ENCODE data around the gene COQ8A.

Gene COQ8A

DNA sequence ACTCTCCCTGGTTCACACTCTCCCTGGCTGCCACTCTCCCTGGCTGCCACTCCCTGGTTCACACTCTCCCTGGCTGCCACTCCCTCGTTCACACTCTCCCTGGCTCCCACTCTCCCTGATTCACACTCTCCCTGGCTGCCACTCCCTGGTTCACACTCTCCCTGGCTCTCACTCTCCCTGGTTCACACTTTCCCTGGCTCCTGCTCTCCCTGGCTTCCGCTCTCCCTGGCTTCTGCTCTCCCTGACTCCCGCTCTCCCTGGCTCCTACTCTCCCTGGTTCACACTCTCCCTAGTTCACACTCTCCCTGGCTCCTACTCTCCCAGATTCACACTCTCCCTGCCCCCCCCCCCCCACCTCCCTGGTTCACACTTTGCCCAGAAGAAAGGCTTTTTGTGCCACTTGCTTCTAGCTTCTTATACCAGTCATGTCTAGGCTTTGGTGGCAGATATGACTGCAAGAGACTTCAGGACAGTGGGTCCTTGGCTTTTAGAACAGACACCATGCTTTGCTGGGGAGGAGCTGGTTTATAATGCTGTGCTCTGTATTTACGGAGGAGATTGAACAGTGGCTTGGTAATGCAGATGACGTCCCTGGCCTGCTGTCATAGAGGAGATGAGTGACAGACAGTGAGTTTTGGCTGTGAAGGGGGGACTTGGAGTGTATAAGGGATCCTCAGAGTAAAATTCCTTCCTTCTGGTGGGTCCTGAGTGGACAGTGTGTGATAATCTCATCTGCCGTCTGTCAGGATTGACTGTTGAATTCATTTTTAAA is 17.0 kb downstream of the COQ8A start:
- H3K9ac ChIP-seq (ENCODE audit: low read length), result no peak overlapping the region

DNA sequence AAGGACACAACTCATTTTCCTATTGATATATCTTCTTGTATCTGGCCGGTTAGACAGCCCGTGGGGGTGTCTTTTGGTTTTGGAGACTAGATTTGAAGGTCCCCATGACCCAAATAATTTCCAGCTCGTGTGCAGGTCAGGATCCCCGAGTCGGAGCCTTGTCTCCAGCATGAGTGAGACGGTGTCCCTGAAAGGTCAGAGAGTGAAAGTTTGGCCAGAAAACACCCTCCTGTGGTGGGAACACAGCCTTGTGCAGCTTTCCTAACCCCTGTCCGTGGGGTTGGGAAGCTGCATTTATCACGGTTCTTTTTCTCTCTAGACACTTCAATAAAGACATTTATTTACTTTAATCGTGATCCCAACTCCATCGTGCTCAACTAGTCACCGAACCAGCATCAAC is 17.6 kb downstream of the COQ8A start:
- Histone ChIP-seq H3K4me3 (ENCODE audit: low read length) (no peak overlapping the region), H3K27ac (ENCODE audit: low read depth, low read length) (no peak overlapping the region), H3K9ac (ENCODE audit: low read length) (no peak overlapping the region), H3K4me1 (ENCODE audit: control insufficient read depth, insufficient read depth, low read length) (no peaks in the 10 kb centered on the region), H3K27me3 (ENCODE audit: control insufficient read depth, insufficient read depth, low read length) (no peaks in the 10 kb centered on the region), H3K36me3 (ENCODE audit: control insufficient read depth, insufficient read depth, low read length) (peaks cover 5% of the 10 kb centered on the region)

More for the DNA sequence above, 17.0 kb downstream of the COQ8A start:
- Histone ChIP-seq H3K4me3 (ENCODE audit: low read length) (no peak overlapping the region), H3K4me1 (ENCODE audit: control insufficient read depth, insufficient read depth, low read length) (no peaks in the 10 kb centered on the region), H3K27me3 (ENCODE audit: control insufficient read depth, insufficient read depth, low read length) (no peaks in the 10 kb centered on the region), H3K27ac (ENCODE audit: low read depth, low read length) (no peak overlapping the region), H3K36me3 (ENCODE audit: control insufficient read depth, insufficient read depth, low read length) (peaks cover 5% of the 10 kb centered on the region)

DNA sequence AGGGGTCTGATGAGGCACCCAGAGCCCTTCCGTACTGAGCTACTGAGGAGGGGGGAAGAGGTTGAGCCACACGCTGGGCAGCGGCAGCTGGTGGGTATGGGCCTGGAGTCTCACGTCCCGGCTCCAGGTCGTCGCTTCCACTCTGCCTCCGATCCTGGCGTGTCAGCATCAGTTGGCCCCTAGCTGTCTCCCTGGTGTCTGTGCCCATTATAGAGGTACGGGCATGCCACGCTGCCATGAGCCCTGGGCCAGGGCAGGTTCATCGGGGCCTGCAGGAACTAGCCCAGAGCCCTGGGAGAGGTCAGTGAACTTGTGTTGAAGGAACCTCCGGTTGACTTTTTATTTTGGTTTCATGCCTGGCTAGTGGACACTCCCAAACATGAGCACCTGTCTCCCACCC is 18.2 kb downstream of the COQ8A start:
- peaks cover 5% of the 10 kb centered on the region for H3K36me3 ChIP-seq (ENCODE audit: control insufficient read depth, insufficient read depth, low read length)
- no peak overlapping the region for H3K4me3 ChIP-seq (ENCODE audit: low read length)
- H3K9ac ChIP-seq (ENCODE audit: low read length), result no peak overlapping the region
- no peaks in the 10 kb centered on the region for H3K4me1 ChIP-seq (ENCODE audit: control insufficient read depth, insufficient read depth, low read length)
- H3K27ac ChIP-seq (ENCODE audit: low read depth, low read length), result no peak overlapping the region
- no peaks in the 10 kb centered on the region for H3K27me3 ChIP-seq (ENCODE audit: control insufficient read depth, insufficient read depth, low read length)

DNA sequence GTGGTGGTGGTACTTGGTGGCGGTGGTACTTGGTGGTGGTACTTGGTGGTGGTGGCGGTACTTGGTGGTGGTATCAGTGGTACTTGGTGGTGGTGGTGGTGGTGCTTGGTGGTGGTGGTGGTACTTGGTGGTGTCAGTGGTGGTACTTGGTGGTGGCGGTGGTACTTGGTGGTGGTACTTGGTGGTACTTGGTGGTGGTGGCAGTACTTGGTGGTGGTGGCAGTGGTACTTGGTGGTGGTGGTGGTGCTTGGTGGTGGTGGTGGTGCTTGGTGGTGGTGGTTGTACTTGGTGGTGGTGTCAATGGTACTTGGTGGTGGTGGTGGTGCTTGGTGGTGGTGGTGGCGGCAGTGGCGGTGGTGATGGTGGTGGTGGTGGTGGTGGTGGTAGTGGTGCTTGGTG is 20.2 kb downstream of the COQ8A start:
- Histone ChIP-seq H3K9ac (ENCODE audit: low read length) (no peak overlapping the region), H3K36me3 (ENCODE audit: control insufficient read depth, insufficient read depth, low read length) (peaks cover 2% of the 10 kb centered on the region), H3K27me3 (ENCODE audit: control insufficient read depth, insufficient read depth, low read length) (no peaks in the 10 kb centered on the region), H3K4me3 (ENCODE audit: low read length) (no peak overlapping the region), H3K4me1 (ENCODE audit: control insufficient read depth, insufficient read depth, low read length) (no peaks in the 10 kb centered on the region), H3K27ac (ENCODE audit: low read depth, low read length) (no peak overlapping the region)

DNA sequence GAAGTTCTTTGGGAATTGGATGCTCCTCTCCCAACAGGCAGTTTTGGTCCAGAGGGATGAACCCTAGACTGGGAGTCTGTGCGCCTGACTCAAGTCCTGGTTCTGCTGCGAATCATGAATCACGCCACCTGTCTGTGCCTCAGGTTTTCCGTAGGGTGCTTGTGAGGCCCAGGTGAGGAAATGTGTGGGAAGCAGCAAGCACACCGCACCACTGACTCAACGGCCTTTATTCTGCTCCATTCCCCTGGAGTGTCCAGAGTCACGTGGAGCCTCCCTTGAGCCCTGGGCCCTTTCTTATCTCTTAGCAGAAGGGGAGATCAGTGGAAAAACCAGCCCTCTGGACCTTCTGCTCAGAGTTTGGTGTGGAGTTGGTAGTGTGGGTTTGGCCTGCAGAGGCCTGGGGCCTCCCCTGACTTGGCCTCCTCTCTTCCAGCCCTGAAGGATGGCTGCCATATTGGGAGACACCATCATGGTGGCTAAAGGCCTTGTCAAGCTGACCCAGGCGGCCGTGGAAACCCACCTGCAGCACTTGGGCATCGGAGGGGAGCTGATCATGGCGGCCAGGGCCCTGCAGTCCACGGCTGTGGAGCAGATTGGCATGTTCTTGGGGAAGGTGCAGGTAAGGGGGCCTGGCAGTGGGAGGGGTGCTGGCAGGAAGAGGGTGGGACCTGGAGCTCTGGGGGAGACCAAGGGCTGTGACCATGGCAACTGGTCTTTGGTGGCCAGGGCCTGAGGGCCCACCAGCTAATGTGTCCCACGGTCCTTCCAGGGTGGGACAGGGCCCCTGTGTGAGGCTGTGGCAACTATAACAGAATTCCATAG is 21.1 kb downstream of the COQ8A start:
- H3K9ac ChIP-seq (ENCODE audit: low read length), result no peak overlapping the region
- H3K4me3 ChIP-seq (ENCODE audit: low read length), result no peak overlapping the region
- no peaks in the 10 kb centered on the region for H3K27me3 ChIP-seq (ENCODE audit: control insufficient read depth, insufficient read depth, low read length)
- peaks cover 2% of the 10 kb centered on the region for H3K36me3 ChIP-seq (ENCODE audit: control insufficient read depth, insufficient read depth, low read length)
- H3K4me1 ChIP-seq (ENCODE audit: control insufficient read depth, insufficient read depth, low read length), result no peaks in the 10 kb centered on the region
- no peak overlapping the region for H3K27ac ChIP-seq (ENCODE audit: low read depth, low read length)

DNA sequence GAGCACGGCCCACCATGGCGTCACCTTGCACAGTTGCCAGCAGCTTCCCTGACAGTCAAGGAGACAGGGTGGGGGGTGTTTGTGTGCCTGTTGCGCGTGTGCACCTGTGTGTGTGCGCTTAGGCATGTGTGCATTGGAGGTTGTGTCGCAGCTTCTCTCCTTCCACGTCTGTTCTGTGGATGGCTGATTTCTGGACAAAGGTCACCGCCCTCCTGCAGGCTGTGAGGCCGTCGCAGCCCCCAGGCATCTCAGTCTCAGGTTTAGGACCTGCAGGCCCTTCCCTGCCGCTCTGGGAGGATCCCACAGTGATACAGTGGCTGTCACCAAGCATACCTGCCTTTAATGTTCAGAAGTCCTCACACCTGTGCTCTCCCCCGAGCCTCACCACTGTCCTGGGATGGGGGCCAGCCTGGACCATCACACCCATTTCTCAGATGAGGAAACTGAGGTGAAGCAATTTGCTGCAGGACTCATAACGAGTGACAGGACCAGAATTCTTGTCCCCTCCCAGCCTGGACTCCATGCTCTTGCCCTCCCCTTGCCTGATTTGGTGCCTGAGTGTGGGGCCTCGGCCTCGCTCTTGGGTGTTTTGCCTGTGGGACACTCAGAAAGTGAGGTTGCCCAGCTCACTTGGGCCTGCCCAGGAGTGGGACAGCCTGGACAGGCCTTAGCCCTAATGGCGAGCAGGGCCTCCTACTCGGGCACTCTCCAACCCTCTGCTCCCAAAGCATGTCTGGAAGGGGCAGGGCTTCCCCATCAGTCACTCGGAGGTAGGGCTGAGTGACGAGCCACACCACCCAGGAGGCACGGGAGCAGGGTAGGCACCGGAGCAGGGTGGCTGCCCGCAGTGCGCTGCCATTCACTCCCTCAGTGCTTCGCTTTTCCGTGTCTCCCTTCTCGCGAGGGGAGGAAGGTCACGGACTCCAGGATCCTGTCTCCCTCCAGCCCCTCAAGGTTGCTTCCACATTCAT is 22.6 kb downstream of the COQ8A start:
- Histone ChIP-seq H3K9ac (ENCODE audit: low read length) (no peak overlapping the region), H3K27ac (ENCODE audit: low read depth, low read length) (no peak overlapping the region), H3K36me3 (ENCODE audit: control insufficient read depth, insufficient read depth, low read length) (peaks cover 4% of the 10 kb centered on the region), H3K27me3 (ENCODE audit: control insufficient read depth, insufficient read depth, low read length) (no peaks in the 10 kb centered on the region), H3K4me1 (ENCODE audit: control insufficient read depth, insufficient read depth, low read length) (no peaks in the 10 kb centered on the region), H3K4me3 (ENCODE audit: low read length) (no peak overlapping the region)

DNA sequence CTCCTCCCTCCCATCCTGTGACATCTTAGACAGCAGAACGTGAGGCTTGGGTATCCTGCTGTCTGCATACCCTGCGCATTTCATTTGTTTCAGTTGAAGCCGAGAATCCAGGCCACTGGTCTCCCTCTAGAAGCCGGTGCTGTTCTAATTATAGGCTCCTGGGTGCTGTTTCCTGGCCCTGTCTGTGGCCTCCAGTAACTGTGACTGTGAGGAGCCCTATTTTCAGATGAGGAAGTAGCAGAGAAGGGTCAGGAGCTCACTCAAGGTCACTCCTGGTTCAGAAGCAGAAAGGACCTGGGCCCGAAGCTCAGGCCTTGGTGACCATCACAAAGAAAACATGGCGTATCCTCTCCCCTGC is 24.0 kb downstream of the COQ8A start:
- H3K27ac ChIP-seq (ENCODE audit: low read depth, low read length), result no peak overlapping the region
- no peaks in the 10 kb centered on the region for H3K27me3 ChIP-seq (ENCODE audit: control insufficient read depth, insufficient read depth, low read length)
- no peak overlapping the region for H3K9ac ChIP-seq (ENCODE audit: low read length)
- no peak overlapping the region for H3K4me3 ChIP-seq (ENCODE audit: low read length)
- peaks cover 4% of the 10 kb centered on the region for H3K36me3 ChIP-seq (ENCODE audit: control insufficient read depth, insufficient read depth, low read length)
- no peaks in the 10 kb centered on the region for H3K4me1 ChIP-seq (ENCODE audit: control insufficient read depth, insufficient read depth, low read length)

DNA sequence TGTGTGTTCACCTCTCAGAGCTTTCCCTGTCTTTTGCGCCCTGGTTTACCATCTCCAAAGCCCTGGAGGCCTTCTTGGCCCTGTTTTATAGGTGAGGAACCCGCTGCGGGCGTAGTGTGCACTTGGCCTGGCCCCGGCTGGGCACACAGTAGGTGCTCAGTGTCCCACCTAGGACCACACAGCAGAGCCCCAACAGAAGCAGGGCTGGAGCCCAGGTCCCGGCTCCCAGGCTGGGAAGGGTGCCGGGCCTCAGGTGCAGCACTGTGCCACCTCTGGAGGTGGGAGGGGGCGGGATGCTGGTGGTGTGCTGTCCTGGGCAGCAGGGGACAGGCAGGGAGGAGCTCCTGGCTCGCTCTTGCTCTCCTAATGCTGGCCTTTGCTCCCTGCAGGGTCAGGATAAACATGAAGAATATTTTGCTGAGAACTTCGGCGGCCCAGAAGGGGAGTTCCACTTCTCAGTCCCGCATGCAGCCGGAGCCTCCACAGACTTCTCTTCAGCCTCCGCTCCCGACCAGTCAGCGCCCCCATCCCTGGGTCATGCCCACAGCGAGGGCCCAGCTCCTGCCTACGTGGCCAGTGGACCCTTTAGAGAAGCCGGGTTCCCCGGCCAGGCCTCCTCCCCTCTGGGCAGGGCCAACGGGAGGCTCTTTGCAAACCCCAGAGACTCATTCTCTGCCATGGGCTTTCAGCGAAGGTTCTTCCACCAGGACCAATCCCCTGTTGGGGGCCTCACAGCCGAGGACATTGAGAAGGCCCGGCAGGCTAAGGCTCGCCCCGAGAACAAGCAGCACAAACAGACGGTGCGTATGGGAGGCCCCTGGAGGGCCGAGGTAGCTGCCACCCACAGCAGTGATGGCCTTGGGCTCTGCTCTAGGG is 24.8 kb downstream of the COQ8A start:
- no peak overlapping the region for H3K9ac ChIP-seq (ENCODE audit: low read length)
- no peak overlapping the region for H3K27ac ChIP-seq (ENCODE audit: low read depth, low read length)
- H3K4me3 ChIP-seq (ENCODE audit: low read length), result no peak overlapping the region
- H3K36me3 ChIP-seq (ENCODE audit: control insufficient read depth, insufficient read depth, low read length), result peaks cover 4% of the 10 kb centered on the region
- H3K27me3 ChIP-seq (ENCODE audit: control insufficient read depth, insufficient read depth, low read length), result no peaks in the 10 kb centered on the region
- no peaks in the 10 kb centered on the region for H3K4me1 ChIP-seq (ENCODE audit: control insufficient read depth, insufficient read depth, low read length)

DNA sequence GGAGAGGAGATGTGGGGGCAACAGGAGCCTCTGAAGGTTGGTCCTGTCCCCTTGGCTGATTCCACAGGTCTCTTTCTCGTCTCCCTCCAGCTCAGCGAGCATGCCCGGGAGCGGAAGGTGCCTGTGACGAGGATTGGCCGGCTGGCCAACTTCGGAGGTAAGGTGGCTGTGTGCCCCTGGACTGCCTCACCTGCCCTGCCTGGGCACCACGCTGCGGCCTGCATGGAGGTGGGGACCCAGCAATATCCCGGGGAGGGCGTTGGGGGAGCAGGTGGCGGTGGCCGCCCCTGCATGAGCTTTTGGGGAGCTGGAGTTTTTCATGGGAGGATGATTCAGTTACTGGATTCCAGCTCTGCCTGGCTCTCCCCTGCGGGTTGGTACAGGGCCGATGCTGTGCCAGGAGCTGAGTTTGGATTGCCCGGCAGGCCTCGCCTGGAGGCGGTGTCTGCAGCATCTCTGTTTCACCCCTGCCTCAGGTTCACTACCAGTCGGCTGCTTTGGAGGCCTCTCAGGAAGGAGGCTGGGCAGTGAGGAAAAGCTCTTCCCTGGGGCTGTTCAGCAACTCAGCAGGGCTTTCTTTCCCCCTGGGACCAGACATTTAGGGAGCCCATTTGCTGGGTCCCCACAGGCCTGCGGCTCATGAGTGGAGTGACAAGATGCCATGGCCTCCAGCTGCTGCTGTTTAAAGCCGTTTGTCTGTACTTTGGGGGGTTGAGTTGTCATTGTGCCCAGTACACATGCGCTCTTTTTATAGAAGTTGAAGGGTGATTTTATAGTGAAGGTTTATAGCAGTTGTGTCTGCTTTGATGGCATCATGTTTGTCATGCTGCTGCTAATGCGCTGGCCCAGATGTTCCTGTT is 25.7 kb downstream of the COQ8A start:
- H3K4me3 ChIP-seq (ENCODE audit: low read length), result no peak overlapping the region
- H3K9ac ChIP-seq (ENCODE audit: low read length), result no peak overlapping the region
- no peaks in the 10 kb centered on the region for H3K4me1 ChIP-seq (ENCODE audit: control insufficient read depth, insufficient read depth, low read length)
- H3K36me3 ChIP-seq (ENCODE audit: control insufficient read depth, insufficient read depth, low read length), result peaks cover 7% of the 10 kb centered on the region
- H3K27ac ChIP-seq (ENCODE audit: low read depth, low read length), result no peak overlapping the region
- H3K27me3 ChIP-seq (ENCODE audit: control insufficient read depth, insufficient read depth, low read length), result no peaks in the 10 kb centered on the region

DNA sequence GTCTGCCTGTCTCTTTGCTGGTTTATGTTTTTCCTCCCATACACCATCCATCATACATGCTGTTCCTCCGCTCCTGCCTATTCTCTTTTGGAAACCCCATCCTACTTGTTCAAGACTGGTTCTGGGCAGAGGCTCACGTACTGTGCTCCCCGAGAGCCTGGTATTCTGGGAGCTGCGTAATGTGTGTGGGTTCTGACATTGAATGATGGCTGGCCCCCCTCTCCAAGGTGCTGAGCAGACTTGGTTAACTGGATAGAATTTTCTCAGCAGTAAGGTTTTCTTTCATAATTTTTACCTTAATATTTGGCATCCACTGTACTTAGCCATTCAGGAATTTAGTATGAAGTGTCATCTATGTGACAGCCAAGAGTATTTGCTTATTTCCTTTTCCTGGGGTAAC is 26.6 kb downstream of the COQ8A start:
- Histone ChIP-seq H3K27ac (ENCODE audit: low read depth, low read length) (no peak overlapping the region), H3K27me3 (ENCODE audit: control insufficient read depth, insufficient read depth, low read length) (no peaks in the 10 kb centered on the region), H3K4me3 (ENCODE audit: low read length) (no peak overlapping the region), H3K9ac (ENCODE audit: low read length) (no peak overlapping the region), H3K4me1 (ENCODE audit: control insufficient read depth, insufficient read depth, low read length) (no peaks in the 10 kb centered on the region), H3K36me3 (ENCODE audit: control insufficient read depth, insufficient read depth, low read length) (peaks cover 7% of the 10 kb centered on the region)

DNA sequence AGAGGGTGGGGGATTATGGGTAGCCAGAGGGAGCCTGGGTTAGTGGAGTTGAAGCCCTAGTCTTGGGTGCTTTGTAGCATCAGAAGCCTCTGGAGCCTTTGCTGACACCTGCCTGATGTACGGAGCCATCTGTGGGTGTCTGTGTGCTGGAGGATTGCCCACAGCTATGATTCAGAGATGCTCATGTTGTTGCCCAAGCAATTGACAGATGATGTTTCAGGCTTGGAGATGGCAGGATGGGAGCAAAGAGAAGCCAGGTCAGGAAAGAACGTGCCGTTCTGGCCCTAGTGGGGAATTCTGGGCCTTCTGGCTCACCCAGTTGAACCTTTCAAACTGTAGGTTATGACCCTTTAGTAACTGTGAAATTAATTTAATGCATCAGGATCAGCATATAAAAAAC is 27.6 kb downstream of the COQ8A start:
- Histone ChIP-seq H3K9ac (ENCODE audit: low read length) (no peak overlapping the region), H3K27me3 (ENCODE audit: control insufficient read depth, insufficient read depth, low read length) (no peaks in the 10 kb centered on the region), H3K4me3 (ENCODE audit: low read length) (no peak overlapping the region), H3K4me1 (ENCODE audit: control insufficient read depth, insufficient read depth, low read length) (peaks cover 3% of the 10 kb centered on the region), H3K36me3 (ENCODE audit: control insufficient read depth, insufficient read depth, low read length) (peaks cover 7% of the 10 kb centered on the region), H3K27ac (ENCODE audit: low read depth, low read length) (no peak overlapping the region)
